AG20443 (cell line): Measurements from ENCODE around the gene REXO4.

Experiments used
- DNase-seq: peaks from one replicate; pipeline ENCODE4 v3.0.0; 2012; ENCODE audit warnings: low spot score, mixed read lengths

Gene REXO4

DNA sequence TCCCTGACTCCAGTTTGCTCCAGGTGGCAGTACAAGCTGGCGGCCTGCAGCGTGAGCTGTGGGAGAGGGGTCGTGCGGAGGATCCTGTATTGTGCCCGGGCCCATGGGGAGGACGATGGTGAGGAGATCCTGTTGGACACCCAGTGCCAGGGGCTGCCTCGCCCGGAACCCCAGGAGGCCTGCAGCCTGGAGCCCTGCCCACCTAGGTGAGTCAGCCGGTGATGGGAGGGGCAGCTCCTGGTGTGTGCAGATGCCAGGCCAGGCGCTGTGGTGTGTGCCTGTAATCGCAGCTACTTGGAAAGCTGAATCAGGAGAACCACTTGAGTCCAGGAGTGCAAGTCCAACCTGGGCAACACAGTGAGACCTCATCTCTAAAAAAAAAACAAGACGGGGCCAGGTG lies 31.9 kb upstream of the REXO4 start:
- no peak for DNase-seq

DNA sequence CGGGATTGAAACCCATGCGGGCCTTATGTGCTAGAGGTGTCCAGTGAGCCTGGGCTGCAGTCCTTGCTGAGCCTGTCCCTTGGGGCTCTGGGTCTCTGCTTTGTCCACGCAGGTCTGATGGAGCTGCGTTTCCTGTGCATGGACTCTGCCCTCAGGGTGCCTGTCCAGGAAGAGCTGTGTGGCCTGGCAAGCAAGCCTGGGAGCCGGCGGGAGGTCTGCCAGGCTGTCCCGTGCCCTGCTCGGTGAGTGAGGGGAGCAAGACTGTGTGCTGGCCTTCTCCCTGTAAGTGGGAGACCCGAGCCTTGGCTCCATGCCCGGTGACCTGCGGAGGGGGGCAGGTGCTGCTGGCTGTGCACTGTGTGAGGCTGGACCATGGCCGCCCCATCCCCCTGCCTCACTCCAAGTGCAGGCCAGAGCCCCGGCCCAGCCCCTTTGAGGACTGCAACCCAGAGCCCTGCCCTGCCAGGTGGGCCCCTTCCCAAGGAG lies 30.7 kb upstream of the REXO4 start:
- no peak for DNase-seq

DNA sequence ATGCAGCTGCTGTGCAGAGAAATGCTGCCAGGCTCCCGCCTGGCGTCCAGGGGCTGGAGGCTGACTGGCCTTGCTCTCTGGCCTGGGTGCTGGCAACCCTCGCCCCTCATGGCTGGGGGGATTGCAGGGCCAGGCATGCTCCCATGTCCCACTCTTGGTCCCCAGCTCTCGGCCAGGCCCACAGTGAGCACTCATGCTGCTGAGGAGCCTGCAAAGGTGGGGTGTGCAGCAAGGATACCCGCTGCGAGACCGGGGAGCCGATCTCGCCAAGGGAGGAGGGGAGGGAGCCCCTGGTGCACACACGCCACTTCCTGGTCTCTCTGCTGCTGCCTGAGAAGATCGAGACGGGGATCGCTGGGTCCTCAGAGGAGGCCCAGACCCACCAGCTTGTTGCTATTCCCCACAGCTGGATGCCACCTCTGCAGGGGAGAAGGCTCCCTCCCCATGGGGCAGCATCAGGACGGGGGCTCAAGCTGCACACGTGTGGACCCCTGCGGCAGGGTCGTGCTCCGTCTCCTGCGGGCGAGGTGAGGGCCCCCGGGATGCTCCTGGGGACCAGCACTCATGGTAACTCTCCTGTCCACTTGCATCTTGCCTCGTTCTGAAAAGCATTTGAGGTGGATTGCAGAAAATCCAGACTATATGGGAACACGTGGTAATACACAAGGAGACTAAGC lies 27.6 kb upstream of the REXO4 start:
- no peak for DNase-seq

DNA sequence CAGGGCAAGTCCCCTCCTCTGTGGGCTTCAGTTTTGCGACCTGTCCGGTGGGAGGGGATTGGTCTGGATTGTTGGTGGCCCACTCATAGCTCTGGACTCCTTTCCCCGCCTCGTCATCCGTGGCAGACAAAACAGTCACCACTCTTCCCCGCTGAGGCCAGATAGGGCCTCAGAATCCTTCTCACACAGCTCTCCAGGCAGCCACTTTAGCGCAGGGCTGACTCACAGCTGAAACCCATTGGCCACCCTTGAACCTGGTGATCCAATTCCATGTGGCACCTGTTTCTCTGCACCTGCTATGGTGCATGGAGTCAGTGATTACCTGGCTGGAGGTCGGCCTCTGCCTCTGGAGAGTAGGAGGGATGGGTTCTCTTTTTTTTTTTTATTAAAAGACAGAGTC lies 26.2 kb upstream of the REXO4 start:
- peak; percentile 35 for DNase-seq

DNA sequence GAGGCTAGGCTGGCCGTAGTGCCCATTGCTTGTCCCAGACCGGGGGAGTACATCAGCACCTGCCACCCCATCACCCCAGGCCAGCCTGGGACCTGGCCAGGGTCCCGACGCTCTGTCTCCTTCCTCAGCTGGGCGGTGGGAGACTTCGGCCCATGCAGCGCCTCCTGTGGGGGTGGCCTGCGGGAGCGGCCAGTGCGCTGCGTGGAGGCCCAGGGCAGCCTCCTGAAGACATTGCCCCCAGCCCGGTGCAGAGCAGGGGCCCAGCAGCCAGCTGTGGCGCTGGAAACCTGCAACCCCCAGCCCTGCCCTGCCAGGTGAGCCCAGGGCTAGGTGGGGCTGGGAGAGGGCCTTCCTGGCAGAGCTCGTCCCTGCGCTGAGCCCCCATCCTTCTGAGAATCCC lies 25.4 kb upstream of the REXO4 start:
- no peak for DNase-seq

DNA sequence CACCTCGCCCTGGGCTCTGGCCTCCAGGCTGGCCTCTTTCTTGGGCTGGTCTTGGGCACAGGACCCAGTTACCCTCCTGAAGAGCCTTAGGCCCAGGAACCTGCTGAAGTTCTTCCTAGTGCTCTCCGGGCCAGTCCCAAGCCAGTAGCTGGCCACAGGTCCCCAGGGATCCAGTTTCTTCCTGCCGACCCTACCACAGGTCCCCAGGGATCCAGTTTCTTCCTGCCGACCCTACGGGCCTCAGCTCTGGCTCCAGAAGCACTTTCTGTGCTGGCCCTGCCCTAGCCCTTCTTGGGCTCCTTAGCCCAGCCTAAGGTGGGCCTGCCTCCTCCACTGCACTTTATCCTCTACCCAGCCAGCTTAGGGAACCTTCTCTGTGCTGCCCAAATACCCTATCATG lies 23.8 kb upstream of the REXO4 start:
- no peak for DNase-seq

DNA sequence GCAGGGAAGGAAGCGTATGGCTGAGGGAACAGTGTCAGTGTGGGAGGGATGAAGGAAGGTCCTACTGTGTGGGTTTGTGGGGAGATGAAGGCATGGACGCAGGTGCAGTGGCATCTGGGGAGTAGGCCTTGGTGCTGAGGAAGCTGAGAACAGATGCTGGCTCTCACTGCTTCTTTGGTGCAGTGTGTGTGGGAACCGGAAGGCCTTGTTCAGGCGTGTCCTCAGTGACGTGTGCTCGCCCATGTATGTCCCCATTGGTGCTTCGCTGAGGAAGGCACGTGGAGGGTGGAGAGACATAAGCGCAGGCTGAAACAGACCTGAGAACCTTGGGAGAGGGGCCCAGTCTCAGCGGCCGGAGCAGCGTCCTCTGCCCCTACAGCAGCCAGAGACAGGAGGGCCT lies 23.1 kb upstream of the REXO4 start:
- DNase-seq, result no peak

DNA sequence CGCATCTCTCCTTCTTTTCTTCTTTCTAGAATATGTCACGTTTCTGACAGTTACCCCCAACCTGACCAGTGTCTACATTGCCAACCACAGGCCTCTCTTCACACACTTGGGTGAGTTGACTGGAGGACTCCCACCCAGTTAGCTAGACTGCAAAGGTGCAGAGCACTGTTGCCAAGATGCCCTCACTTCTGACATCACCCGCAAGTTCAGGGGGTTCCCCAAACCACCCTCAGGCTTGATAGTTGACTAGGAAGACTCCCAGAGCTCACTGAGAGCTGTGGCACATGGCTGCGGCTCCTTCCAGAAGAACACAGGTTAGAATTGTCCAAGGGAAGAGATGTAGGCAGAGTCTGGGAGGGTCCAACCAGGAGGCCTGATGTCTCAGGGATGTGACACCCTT lies 21.5 kb upstream of the REXO4 start:
- no peak for DNase-seq

DNA sequence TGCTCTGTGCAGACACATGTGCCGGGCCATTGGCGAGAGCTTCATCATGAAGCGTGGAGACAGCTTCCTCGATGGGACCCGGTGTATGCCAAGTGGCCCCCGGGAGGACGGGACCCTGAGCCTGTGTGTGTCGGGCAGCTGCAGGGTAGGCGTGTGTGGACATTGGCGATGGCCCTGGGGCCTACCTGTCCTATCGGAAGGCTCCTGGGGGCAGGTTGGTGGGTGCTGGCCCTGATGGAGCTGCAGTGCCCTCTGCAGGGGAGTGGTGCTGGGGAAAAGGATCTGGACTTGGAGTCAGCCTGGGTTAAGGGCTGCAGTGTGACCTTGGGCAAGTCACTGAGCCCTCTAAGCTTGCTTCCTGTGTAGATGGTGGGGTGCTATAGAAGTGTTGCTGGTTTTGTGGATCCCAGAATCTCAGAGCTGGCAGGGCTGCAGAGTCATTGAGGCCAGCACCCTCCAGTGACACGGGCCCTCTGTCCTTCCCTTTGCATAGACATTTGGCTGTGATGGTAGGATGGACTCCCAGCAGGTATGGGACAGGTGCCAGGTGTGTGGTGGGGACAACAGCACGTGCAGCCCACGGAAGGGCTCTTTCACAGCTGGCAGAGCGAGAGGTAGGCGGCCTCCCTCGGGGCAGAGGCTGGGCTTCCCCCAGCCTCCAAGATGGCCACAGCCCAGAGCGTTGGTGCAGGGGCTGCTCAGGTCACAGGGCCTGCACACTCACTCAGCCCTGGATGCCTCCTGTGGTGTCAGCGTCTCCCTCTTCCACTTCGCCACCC lies 20.1 kb upstream of the REXO4 start:
- DNase-seq, result no peak

DNA sequence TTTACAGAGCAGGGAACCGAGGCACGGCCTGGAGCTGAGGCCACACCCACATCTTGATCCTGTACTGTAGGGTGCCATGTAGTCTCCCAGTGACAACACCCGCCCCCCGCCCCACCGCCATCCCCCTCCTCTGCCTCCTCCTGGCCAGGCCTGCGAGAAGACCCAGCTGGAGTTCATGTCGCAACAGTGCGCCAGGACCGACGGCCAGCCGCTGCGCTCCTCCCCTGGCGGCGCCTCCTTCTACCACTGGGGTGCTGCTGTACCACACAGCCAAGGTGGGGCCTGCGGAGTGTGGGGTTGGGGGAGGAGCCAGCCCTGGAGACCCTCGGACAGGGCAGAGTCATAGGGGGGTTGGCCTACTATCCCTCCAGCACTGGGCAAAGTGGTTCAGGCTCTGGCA lies 18.9 kb upstream of the REXO4 start:
- DNase-seq, result no peak

DNA sequence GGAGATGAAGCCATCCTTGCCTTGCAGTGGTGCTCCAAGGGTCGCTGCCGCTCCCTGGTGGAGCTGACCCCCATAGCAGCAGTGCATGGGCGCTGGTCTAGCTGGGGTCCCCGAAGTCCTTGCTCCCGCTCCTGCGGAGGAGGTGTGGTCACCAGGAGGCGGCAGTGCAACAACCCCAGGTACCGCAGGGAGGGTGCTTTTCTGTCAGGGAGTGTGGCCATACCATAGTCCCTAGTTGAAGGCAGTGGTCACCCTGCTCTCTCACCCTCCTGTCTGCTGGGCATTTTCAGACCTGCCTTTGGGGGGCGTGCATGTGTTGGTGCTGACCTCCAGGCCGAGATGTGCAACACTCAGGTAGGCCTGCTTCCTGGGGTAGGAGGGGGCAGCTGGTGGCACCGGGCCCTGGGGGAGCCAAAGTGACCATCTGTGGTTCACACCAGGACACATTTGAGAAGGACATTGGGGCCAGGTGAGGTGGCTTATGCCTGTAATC lies 15.6 kb upstream of the REXO4 start:
- no peak for DNase-seq

DNA sequence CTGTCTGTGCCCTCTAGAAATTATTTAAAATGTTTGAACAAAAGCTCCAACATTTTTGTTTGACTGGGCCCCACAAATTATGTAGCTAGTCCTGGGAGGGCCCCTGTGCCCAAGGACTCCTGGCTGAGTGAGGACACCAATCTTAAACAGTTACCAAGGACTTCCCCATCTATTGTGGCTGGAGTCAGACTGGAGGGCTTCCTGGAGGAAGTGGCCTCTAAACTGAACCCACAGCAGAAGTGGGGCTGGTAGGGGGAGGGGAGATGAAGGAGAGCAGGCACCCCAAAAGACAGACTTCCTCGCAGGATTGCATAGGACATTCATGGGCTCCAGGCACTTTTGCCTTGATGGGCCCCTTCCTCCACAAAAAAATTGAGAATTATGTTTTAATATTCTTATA lies 12.4 kb upstream of the REXO4 start:
- DNase-seq, result no peak

DNA sequence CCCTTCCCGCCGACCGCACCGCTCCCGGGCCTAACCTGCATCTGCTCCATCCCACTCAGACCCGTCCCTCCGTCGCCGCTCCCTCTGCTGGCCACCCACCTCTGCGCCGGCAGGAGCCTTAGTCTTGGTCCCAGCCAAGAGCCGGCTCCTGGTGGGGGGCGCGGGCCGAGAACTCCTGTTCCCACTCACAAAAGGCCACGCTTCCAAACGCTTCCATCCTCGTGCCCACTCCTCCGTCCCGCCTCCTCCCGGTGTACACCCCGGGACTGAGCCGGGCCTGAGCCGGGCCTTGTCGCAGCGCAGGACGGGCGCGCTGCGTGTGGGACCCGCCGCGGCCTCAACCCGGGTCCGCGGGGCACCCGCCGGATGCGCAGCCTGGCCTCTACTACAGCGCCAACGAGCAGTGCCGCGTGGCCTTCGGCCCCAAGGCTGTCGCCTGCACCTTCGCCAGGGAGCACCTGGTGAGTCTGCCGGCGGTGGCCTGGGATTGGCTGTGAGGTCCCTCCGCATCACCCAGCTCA lies 11.9 kb upstream of the REXO4 start:
- peak; percentile 65 for DNase-seq

DNA sequence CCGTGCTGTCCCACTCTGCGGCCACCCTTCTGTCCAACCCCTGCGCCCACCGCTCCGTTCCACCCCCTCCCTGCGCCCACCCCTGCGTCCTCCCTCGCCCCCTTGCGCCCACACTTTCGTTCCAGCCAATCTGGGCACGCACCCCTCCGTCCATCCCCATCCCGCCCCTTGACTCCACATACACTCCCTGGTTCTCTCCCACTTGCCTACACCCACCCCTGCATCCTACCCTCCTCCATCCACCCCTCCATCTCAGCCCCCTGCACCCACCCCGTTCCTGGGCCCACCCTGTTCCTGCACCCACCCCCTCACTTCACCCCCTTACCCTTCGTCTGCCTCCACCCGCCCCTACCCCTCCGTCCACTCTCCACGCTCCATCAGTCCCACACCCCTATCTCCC lies 11.4 kb upstream of the REXO4 start:
- DNase-seq, result no peak

DNA sequence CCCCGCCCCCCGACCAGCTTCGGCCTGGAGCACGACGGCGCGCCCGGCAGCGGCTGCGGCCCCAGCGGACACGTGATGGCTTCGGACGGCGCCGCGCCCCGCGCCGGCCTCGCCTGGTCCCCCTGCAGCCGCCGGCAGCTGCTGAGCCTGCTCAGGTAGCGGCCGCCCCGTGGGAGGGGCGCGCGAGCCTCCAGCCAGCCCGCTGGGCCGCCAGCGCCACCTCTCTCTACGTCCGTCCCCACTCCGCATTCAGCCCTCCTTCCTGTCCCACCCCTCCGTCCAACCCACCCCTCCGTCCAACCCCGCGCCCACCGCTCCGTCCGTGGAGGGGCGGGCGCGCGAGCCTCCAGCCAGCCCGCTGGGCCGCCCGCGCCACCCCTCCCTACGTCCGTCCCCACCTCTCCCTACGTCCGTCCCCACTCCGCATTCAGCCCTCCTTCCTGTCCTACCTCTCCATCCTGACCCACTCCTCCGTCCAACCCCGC lies 10.8 kb upstream of the REXO4 start:
- DNase-seq, result peak; percentile 55

DNA sequence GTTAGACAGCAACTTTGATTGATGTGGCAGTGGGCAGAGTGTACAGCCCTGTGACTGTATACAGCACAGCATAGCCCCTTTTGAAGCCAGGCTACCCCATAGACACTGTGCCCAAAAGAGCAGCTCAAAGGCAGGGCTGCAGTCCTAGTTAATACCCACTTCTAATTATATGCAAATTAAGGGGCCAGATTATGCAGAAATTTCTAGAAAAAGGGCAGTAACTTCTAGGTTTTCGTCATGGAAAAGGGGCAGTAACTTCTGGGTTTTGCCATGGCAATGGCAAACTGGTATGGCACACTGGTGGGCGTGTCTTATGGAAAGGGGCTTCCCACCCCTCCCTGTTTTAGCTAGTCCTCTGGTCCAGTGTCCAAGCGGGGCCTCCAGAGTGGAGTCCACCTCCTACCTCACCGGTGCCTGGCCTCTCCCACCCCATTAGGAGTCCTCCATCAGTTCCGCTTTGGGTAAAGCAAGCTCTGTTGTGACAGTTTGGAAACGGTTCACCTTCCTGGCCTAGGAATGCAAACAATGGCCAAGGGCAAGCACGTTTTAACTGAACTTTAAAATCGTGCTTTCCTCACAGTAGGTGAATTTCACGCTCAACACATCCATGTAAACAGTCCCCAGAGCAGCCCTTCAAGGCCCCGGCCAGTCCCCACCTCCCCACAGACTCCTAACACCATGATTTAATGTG lies 10.0 kb upstream of the REXO4 start:
- DNase-seq, result no peak

DNA sequence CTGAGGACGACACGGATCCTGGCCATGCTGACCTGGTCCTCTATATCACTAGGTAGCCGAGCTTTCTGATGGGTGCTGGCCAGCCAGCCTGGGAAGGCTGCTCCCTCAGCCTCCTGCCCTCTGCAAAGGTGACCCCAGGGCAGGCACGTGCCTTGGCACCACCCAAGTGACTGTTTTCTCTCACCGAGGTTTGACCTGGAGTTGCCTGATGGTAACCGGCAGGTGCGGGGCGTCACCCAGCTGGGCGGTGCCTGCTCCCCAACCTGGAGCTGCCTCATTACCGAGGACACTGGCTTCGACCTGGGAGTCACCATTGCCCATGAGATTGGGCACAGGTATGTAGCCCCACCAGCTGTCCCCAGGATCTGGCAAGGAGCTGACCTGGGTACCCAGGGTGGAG lies 8.2 kb upstream of the REXO4 start:
- no peak for DNase-seq

DNA sequence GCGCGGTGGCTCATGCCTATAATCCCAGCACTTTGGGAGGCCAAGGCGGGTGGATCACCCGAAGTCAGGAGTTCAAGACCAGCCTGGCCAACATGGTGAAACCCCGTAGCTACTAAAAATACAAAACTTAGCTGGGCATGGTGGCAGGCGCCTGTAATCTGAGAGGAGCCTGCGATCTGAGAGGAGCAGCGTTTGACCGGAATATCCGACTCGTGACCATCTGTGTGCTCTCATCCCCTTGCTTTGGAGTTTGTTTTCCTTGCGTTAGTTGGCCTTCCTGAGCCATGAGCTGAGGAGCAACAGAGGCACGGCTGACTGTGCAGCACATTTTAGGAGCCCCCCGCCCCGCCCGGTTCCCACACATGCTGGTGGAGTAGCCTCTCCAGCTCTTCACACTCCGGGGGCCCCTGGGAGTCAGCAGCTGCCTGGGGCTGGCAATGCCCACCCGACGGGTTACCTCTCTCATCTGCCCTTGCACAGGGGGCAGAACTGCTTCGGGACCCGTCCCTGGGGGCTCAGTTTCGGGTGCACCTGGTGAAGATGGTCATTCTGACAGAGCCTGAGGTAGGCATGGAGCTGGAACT lies 7.3 kb upstream of the REXO4 start:
- no peak for DNase-seq

DNA sequence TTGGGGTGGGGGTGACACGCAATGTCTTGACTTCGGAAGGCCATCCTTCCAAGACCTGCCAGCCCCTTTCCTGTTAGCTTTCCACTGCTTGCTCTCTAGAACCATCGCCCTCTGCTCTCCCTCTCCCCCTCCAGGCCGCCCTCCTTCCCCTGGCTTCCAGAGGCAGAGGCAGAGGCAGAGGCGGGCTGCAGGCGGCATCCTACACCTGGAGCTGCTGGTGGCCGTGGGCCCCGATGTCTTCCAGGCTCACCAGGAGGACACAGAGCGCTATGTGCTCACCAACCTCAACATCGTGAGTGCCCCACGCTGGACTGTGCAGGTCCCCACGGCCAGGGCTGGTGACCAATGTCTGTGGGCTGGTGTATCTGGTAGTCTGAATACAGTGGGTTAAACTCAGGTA lies 6.4 kb upstream of the REXO4 start:
- DNase-seq, result no peak

DNA sequence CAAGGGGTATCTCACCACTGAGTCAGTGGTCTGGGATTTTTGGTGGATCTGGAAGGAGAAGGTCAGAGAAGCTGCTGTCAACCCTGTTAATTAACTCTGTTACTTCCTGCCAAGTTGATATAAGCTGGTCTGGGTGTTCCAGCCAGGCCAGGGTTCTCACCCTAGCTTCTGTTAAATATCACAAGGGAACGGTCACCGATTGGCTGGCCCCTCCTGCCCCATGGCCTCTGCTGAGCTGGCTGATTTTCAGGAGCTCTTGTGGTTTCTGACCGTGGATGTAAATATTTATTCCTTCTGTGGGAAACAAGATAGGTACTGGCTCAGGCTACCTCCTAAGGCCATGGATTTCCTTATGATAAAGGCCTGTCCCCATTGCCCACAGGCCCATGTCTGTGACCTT lies 5.4 kb upstream of the REXO4 start:
- DNase-seq, result no peak

DNA sequence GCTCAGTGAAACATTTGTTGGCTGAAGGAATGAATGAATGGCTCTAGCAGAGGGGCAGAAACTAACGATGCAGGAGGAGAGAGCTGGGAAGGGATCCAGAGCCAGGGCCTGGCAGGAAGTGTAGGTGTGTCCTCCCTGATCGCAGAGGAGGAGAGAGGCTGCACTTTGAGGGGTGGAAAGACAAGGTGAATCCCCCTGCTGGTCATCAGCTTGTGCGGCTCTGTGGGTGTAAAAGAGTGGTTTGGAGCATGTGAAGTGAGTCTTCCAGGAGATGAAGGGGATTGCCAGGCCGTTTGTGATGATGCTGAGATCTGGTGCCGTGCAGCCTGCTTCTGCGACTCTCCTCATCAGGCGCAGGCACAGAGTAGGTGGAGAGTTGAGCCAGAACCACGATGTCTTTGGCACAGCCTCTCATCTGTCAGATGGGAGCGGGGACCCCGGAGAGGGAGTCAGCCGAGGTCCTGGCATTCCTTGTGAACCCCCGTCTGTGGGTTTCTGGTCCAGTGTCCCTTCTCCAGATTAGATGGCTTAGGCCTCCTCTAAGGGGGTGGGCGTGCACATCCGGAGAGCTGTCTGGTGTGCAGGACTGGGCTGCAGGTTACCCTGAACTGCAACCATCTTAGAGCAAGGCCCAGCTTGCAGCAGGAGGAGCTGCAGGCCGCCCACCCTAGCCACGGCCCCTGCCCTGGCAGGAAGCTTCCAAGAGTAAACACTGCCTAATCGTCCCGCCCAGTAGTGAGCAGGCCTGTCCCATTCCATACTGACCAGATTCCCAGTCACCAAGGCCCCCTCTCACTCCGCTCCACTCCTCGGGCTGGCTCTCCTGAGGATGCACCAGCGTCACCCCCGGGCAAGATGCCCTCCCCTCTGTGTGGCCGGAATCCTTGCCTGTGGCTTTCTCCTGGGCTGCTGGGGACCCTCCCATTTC lies 4.1 kb upstream of the REXO4 start, which contains the start of gene ADAMTS13:
ADAMTS13 (plus strand) TSS at position 753 of the 928 bp plus-strand sequence; CDS start at position 830, 77 bp downstream.
- DNase-seq, result no peak
